Colonic mucosa (tissue), 4 donors: ENCODE measurements around the gene CPXM2. TPM values are rescaled to one million over a fixed set of nuclear protein-coding genes. Genes with fewer than 3 reads are reported as not detected.

ENCODE experiments used
- DNase-seq: peaks from one replicate; pipeline ENCODE4 v3.0.0-alpha.2; 2020
- H3K27ac ChIP-seq: fragments of 200-600 bp; one replicate; pipeline ENCODE4 v1.8.0; 2021
- H3K27me3 ChIP-seq: fragments of 200-600 bp; one replicate; pipeline ENCODE4 v1.8.0; 2021
- H3K36me3 ChIP-seq: fragments of 200-600 bp; one replicate; pipeline ENCODE4 v1.8.0; 2021
- H3K4me1 ChIP-seq: fragments of 200-600 bp; one replicate; pipeline ENCODE4 v1.8.0; 2021; ENCODE audit warnings: mild to moderate bottlenecking
- H3K4me3 ChIP-seq: fragments of 200-600 bp; one replicate; pipeline ENCODE4 v1.8.0; 2021
- H3K9ac ChIP-seq, 2 donors: one replicate each; pipeline ENCODE4 v1.7.0; 2013; ENCODE audit warnings: control low read depth in 2 of 2, low read depth in 2 of 2, low read length in 2 of 2
- H3K9me3 ChIP-seq: fragments of 200-600 bp; one replicate; pipeline ENCODE4 v1.8.0; 2021
- intact Hi-C: fragments of 100-400 bp; cut with DNase I; formaldehyde crosslinking; loops from one replicate; pipeline ENCODE4 v1.14.1; 2022
- total RNA-seq, 2 donors: library from RNA; stranded (reverse); fragmentation: NEBNext Ultra II Directional in 1 of 2; extraction: Animal tissue kit (Norgen Biotek cat#: 25700) in 1 of 2; gene quantifications; one replicate each; pipeline ENCODE4 v1.2.1, GENCODE V29; 2021
- TF ChIP-seq, protein P1 (sequence below): fragments of 200-600 bp; IDR thresholded peaks from one replicate; pipeline ENCODE4 v1.8.0; 2022; ENCODE audit warnings: antibody characterized with exemption, mild to moderate bottlenecking
- donor health status: healthy.
- donor health status: DM: no; HTN: no; CAD: no.
- donor health status: DM: no; HTN: no; CAD: no.

The CPXM2 gene
- total RNA-seq, 2 donors from 2014 or later: 5.8 to 12.9 TPM

- intact Hi-C loops: no loop called here
- no peak overlapping the region for H3K4me3 ChIP-seq
- TF ChIP-seq, protein P1, sequence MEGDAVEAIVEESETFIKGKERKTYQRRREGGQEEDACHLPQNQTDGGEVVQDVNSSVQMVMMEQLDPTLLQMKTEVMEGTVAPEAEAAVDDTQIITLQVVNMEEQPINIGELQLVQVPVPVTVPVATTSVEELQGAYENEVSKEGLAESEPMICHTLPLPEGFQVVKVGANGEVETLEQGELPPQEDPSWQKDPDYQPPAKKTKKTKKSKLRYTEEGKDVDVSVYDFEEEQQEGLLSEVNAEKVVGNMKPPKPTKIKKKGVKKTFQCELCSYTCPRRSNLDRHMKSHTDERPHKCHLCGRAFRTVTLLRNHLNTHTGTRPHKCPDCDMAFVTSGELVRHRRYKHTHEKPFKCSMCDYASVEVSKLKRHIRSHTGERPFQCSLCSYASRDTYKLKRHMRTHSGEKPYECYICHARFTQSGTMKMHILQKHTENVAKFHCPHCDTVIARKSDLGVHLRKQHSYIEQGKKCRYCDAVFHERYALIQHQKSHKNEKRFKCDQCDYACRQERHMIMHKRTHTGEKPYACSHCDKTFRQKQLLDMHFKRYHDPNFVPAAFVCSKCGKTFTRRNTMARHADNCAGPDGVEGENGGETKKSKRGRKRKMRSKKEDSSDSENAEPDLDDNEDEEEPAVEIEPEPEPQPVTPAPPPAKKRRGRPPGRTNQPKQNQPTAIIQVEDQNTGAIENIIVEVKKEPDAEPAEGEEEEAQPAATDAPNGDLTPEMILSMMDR: no peak
- no peaks in the 10 kb centered on the region for H3K9me3 ChIP-seq
- H3K36me3 ChIP-seq: no peaks in the 10 kb centered on the region
- no peak overlapping the region for H3K9ac ChIP-seq
- DNase-seq: no peak
- H3K27me3 ChIP-seq: no peaks in the 10 kb centered on the region
- no peaks in the 10 kb centered on the region for H3K4me1 ChIP-seq
- H3K27ac ChIP-seq: no peak overlapping the region
Observed at GRCh38 chr10:123886292-123886691, 5.3 kb downstream of the CPXM2 start.

DNA sequence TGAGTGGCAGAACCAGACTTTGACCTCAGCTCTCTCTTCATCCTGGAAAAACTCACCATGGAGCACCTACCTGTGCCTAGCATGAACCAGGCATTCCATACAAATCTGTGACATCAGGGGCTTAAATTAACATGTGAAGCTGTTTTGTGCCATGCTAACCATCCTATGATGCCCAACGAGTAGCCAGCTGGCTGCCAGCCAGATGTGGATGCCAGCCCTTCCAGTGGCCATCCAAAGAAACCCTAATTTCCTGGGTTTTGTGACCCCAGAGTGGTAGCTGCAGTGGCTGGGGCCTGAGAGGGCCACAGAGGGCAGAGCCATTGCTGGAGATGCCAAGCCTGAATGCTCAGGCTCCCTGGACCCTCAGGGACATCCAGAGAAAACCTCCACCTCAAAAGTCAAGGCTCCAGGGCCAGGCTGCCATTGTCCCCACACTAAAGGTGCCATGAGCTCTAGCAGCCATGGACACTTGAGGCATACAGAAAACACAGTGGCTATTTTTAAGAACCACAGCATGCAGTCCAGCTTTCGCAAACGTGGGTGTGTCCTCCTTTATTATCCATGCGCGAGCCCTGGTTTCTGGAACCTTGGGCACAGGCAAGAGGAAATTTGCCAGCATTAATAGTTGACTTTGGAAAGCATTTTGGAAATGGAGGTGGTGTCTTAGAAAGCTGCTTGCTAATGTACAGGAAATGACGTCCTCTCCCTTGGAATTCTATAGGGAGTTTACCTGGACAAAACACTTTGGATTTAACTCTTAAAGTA, 6.0 kb downstream of the CPXM2 start:
- TF ChIP-seq, protein P1: no peak
- DNase-seq: no peak
- H3K27me3 ChIP-seq: no peaks in the 10 kb centered on the region
- H3K9ac ChIP-seq: no peak overlapping the region
- no peak overlapping the region for H3K4me3 ChIP-seq
- H3K27ac ChIP-seq: no peak overlapping the region
- H3K9me3 ChIP-seq: no peaks in the 10 kb centered on the region
- intact Hi-C loops: no loop called here
- H3K36me3 ChIP-seq: no peaks in the 10 kb centered on the region
- no peaks in the 10 kb centered on the region for H3K4me1 ChIP-seq

- Histone ChIP-seq H3K36me3 (no peaks in the 10 kb centered on the region), H3K27me3 (no peaks in the 10 kb centered on the region), H3K9me3 (no peaks in the 10 kb centered on the region), H3K27ac (no peak overlapping the region), H3K9ac (no peak overlapping the region), H3K4me3 (no peak overlapping the region), H3K4me1 (no peaks in the 10 kb centered on the region)
- TF ChIP-seq, protein P1: no peak
- intact Hi-C loops: no loop called here
- DNase-seq: no peak
Observed at GRCh38 chr10:123884907-123885381, 6.7 kb downstream of the CPXM2 start.

DNA sequence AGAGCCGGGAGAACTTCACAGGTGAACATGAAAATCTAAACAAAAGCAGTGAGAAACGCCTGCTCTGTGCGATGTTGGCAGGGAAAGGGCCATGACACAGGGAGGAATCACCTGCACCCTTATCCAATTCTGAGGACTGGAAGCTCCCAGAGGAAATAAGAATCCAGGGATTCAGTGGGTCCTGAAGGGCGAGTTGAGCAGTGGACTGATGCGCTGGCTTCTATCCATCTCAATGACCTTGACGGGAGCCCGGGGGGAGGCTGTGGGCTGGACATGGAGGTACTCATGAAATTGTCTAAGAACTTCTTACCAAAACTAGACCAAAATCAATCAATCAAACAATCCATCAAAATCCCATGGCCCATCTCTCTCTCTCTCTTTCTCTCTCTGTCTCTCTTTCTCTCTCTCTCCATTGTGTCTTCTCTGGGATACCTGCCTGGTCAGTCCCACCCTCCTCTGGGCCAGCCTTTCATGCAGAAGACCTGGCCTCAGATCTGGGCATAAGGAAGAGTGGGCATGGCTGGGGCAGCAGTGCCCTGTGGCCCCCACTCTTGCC, 7.2 kb downstream of the CPXM2 start:
- H3K4me1 ChIP-seq: no peaks in the 10 kb centered on the region
- no peaks in the 10 kb centered on the region for H3K27me3 ChIP-seq
- no peak for DNase-seq
- no peak overlapping the region for H3K9ac ChIP-seq
- H3K27ac ChIP-seq: no peak overlapping the region
- intact Hi-C loops: no loop called here
- no peak overlapping the region for H3K4me3 ChIP-seq
- TF ChIP-seq, protein P1: no peak
- H3K9me3 ChIP-seq: no peaks in the 10 kb centered on the region
- H3K36me3 ChIP-seq: no peaks in the 10 kb centered on the region

DNA sequence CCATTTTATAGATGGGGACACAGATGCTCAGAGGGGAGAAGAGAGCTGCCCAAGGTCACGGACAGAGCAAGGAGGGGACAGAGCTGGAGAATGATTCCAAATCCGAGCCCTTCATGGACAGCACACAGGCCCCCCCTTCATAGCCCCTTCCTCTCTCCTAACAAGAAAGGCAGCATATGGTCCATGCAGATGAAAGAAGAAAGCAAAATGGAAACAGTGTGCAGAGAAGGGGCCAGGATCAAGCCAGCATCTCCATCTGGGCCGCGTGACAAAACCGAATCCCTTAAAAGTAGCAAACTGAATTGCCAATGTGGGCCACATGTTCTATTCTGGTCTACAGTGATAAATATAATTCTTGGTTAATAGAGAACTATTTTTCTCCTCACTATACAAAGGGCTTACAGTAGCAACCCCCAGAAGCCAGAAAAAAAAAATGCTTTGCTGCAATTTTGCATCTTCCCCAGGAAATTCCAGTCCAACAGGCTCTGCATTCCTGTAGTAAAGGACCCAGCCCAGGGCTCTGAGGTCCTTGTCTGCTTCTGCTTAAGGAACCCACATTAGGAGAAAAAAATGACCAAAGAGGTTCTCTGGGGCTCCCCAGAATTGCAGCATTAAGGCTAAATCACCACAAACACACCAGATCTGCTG, 7.8 kb downstream of the CPXM2 start:
- no peaks in the 10 kb centered on the region for H3K27me3 ChIP-seq
- no peaks in the 10 kb centered on the region for H3K4me1 ChIP-seq
- TF ChIP-seq, protein P1: no peak
- no peak overlapping the region for H3K4me3 ChIP-seq
- DNase-seq: no peak
- H3K27ac ChIP-seq: no peak overlapping the region
- intact Hi-C loops: no loop called here
- H3K9me3 ChIP-seq: no peaks in the 10 kb centered on the region
- no peaks in the 10 kb centered on the region for H3K36me3 ChIP-seq
- no peak overlapping the region for H3K9ac ChIP-seq
